Measurements from ENCODE around the gene SLC26A1.

Gene SLC26A1

DNA sequence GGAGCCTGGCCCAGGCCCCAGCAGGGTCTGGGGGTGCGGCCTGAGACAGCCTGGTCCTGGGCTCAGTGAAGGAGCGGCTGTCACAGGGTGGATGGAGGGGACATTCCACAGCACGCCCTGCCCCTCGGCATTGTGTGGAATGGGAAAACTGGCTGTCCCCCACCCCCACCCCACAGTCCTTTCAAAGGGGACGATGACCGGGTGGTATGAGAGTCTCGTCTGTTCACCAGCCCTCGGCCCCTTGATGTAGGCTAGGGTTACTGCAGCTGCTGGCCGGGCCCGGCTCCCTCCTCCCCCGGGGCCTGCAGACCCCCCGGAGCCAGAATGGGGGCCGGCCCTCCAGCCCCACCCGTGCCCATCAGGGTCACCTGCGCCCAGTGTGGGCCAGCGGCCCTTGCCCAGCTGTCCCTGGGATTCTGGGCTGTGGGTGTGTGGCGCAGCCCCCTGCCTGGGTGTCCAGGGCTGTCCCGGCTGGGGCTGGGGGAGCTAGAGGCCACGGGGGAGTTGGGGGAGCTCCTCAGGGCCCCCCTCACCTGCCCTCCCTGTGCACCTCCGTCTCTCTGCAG, 30.0 kb upstream of the SLC26A1 start:
- DNase-seq (ENCODE audit: low read depth), result no peak
- TF ChIP-seq, protein P1, sequence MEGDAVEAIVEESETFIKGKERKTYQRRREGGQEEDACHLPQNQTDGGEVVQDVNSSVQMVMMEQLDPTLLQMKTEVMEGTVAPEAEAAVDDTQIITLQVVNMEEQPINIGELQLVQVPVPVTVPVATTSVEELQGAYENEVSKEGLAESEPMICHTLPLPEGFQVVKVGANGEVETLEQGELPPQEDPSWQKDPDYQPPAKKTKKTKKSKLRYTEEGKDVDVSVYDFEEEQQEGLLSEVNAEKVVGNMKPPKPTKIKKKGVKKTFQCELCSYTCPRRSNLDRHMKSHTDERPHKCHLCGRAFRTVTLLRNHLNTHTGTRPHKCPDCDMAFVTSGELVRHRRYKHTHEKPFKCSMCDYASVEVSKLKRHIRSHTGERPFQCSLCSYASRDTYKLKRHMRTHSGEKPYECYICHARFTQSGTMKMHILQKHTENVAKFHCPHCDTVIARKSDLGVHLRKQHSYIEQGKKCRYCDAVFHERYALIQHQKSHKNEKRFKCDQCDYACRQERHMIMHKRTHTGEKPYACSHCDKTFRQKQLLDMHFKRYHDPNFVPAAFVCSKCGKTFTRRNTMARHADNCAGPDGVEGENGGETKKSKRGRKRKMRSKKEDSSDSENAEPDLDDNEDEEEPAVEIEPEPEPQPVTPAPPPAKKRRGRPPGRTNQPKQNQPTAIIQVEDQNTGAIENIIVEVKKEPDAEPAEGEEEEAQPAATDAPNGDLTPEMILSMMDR (IDR thresholded peaks at IDR 0.05; ENCODE audit: low read depth, low read length, missing control alignments), result no peak
- in situ Hi-C loops (cut with HindIII; ENCODE audit: low sequenced_read_pairs), result no loop called here
- H3K4me3 ChIP-seq (ENCODE audit: low read depth, low read length), result no peak overlapping the region

DNA sequence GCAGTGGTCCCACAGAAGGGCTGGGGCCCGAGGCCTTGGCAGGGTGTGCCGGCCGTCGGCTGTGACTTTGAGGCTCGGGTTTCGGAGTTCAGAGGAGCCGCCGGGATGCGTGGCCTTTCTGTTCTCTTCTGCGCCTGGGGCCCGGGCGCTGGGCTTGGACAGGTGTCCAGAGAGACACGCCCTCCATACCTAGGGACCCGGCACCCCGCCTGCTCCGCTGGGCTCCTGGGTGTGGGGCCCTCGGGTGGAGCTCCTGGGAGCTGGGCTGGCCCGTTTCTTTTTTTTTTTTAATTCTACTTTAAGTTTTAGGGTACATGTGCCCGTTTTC, 29.5 kb upstream of the SLC26A1 start:
- DNase-seq (ENCODE audit: low read depth), result no peak
- TF ChIP-seq, protein P1 (IDR thresholded peaks at IDR 0.05; ENCODE audit: low read depth, low read length, missing control alignments), result no peak
- no peak overlapping the region for H3K4me3 ChIP-seq (ENCODE audit: low read depth, low read length)
- in situ Hi-C loops (cut with HindIII; ENCODE audit: low sequenced_read_pairs), result no loop called here

DNA sequence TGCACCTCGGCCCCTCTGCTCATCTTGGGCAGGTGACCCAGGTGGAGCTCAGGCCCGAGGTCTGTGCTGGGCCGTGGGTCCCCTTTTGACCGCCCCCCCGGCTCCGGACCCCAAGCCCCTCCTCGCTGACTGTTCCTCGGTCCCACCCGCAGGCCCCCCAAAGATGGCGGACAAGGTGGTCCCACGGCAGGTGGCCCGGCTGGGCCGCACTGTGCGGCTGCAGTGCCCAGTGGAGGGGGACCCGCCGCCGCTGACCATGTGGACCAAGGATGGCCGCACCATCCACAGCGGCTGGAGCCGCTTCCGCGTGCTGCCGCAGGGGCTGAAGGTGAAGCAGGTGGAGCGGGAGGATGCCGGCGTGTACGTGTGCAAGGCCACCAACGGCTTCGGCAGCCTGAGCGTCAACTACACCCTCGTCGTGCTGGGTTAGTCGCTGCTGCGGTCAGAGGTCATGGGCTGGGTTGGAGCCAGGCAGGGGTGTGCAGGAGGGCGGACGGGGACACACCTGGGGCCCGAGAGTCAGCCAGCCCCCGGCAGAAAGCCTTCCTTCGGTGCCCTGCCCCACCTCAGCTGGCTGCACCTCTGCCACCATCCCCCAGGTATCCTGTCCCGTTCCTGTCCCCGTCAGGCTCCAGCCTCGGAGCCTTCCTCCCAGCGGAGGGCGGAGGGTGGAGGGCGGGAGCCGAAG, 29.0 kb upstream of the SLC26A1 start:
- no peak for DNase-seq (ENCODE audit: low read depth)
- in situ Hi-C loops (cut with HindIII; ENCODE audit: low sequenced_read_pairs), result no loop called here
- TF ChIP-seq, protein P1 (IDR thresholded peaks at IDR 0.05; ENCODE audit: low read depth, low read length, missing control alignments), result no peak
- no peak overlapping the region for H3K4me3 ChIP-seq (ENCODE audit: low read depth, low read length)

DNA sequence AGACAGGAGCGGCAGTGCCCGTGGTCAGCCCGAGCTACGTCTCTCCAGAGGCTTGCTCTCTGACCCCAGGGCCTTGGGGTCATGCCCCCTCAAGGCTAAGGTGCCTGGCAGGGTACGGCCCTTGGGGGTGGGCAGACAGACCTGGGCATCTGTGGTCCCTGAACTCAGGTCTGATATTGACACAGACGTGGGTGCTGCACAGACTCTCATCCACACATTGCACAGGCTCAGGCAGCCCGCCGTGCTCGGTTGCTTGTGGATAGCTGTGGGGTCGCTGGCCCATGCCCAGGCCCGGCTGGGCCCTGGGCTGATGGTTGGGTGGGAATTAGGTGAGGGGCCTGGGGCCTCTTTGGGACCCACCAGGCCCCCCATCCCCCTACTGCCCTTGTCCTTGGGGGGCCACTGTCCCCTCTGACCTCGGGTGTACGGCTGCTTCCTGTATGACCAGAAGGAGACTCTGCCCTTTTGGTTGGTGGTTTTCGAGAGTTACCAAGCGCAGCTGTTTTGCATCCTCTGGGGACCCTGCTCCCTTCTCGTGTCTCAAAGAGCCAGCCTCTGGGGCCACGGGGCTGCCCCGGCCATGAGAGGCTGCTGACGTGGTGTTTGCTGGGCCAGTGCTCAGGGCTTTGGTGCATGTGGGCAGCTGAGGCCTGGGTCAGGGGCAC, 28.3 kb upstream of the SLC26A1 start:
- in situ Hi-C loops (cut with HindIII; ENCODE audit: low sequenced_read_pairs), result no loop called here
- TF ChIP-seq, protein P1 (IDR thresholded peaks at IDR 0.05; ENCODE audit: low read depth, low read length, missing control alignments), result no peak
- H3K4me3 ChIP-seq (ENCODE audit: low read depth, low read length), result no peak overlapping the region
- no peak for DNase-seq (ENCODE audit: low read depth)

DNA sequence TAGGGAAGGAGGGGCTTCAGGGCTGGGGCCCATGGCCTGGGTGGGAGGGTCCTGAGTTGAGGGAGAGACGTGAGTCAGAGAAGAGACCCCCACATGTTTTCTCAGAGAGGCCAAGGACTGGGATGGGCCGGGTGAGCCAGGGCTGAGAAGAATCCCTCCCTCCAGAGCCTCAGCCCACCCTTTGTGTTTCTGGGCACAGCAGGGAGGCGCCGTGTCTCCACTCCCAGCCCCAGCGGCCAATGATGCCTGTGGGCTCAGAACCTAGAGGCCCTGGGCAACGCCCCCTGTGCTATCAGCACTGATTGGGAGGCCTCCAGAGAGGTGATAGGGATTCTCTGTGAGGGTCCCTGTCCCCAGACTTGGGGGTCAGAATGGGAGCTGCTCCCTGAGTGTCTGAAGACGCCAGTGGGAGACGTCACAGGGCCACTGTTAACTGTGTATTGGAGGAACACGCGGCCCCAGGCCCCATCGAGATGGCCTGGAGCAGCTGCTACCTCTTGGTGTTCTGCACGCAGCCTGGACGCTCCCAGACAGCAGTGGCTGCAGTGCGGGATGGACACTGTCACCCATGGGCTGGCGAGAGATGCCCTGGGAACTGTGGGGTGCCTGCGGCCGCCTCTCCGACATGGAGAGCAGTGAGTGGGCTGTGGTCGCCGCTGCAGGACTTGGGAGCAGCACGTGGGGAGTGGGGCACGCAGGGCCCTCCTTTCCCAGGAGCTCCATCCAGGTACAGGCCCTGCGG, 26.7 kb upstream of the SLC26A1 start:
- in situ Hi-C loops (cut with HindIII; ENCODE audit: low sequenced_read_pairs), result no loop called here
- DNase-seq (ENCODE audit: low read depth), result no peak
- H3K4me3 ChIP-seq (ENCODE audit: low read depth, low read length), result no peak overlapping the region
- TF ChIP-seq, protein P1 (IDR thresholded peaks at IDR 0.05; ENCODE audit: low read depth, low read length, missing control alignments), result no peak

DNA sequence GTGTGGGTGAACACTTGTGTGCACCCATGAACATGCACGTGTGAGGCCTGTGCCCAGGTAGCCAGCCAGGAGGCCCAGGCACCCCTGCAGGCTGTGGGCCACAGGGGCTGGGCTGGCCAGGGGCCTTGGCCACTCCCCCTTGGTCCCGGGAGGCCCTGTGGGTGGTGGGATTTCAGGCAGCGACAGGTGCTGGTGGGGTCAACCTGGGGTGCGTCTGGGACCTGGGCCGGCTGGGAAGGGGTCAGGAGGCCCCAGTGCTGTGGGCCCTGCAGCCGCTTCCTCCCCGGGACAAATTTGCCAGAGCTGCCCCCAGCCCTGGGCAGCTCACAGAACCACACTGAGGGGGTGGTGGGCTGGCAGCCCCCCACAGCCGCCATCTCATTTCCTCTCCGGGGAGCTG, 26.1 kb upstream of the SLC26A1 start:
- in situ Hi-C loops (cut with HindIII; ENCODE audit: low sequenced_read_pairs), result no loop called here
- no peak overlapping the region for H3K4me3 ChIP-seq (ENCODE audit: low read depth, low read length)
- no peak for DNase-seq (ENCODE audit: low read depth)
- TF ChIP-seq, protein P1 (IDR thresholded peaks at IDR 0.05; ENCODE audit: low read depth, low read length, missing control alignments), result no peak

Data from astrocyte of the cerebellum (primary cell).